ENCODE results near the gene SIGLECL1.

Gene SIGLECL1

DNA sequence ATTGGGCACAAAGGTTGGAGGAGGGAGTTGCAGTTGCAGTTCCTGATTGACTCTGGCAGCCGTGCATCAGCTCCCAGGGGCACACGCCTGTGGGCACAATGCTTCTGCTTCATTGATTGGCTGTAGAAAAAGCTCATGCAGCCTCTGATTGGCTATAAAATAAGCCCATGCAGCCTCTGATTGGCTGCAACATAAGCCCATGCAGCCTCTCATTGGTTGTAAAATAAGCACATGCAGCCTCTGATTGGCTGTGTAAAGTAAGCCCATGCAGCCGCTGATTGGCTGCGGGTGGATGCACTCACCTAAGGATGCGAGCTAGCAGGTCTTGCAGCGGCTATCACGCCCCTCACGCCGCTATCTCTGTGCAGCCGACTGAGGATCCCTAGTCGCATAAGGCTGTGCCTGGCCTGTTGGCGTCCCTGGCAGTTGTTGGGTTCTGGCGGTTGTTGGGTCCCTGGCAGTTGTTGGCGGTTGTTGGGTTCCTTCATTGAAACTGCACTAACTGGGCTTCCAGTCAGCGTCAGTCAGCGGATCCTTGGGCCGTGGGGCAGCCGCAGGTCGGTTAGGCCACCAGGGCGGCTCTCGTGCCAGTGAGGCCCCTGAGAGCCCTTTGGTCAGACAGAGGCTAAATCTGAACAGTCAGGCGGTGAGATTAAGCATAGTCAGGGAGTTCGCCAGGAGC is at the start of gene SIGLECL1:
Gene SIGLECL1, plus strand, starts transcription at position 295 of the 682 bp plus-strand sequence. CDS start 12,993 bp downstream, outside the sequence.
- Histone ChIP-seq H3K27me3 (ENCODE audit: insufficient read depth, low read length, poor library complexity) (no peaks in the 10 kb centered on the region), H3K4me2 (ENCODE audit: insufficient read depth, low read length) (no peak within 1 kb of the TSS), H4K20me1 (ENCODE audit: insufficient read depth, low read length) (no peaks in the 10 kb centered on the region), H3K36me3 (ENCODE audit: insufficient read depth, low read length) (no peaks in the 10 kb centered on the region), H2AFZ (ENCODE audit: low read depth, low read length) (no peak within 1 kb of the TSS), H3K9ac (ENCODE audit: low read depth, low read length) (no peak within 1 kb of the TSS), H3K4me3 (ENCODE audit: low read depth in 1 of 2, low read length in 2 of 2) (no peak within 1 kb of the TSS), H3K27ac (ENCODE audit: low read length) (no peak within 1 kb of the TSS), H3K9me3 (ENCODE audit: insufficient read depth, low read length, severe bottlenecking) (no peaks in the 10 kb centered on the region), H3K79me2 (ENCODE audit: insufficient read depth, low read length) (no peaks in the 10 kb centered on the region), H3K4me1 (ENCODE audit: insufficient read depth, low read length) (no peaks in the 10 kb centered on the region)
- TF ChIP-seq EZH2 (IDR thresholded peaks at IDR 0.05; ENCODE audit: borderline replicate concordance, low read depth, low read length, severe bottlenecking) = no peak
- TF ChIP-seq, protein P1, sequence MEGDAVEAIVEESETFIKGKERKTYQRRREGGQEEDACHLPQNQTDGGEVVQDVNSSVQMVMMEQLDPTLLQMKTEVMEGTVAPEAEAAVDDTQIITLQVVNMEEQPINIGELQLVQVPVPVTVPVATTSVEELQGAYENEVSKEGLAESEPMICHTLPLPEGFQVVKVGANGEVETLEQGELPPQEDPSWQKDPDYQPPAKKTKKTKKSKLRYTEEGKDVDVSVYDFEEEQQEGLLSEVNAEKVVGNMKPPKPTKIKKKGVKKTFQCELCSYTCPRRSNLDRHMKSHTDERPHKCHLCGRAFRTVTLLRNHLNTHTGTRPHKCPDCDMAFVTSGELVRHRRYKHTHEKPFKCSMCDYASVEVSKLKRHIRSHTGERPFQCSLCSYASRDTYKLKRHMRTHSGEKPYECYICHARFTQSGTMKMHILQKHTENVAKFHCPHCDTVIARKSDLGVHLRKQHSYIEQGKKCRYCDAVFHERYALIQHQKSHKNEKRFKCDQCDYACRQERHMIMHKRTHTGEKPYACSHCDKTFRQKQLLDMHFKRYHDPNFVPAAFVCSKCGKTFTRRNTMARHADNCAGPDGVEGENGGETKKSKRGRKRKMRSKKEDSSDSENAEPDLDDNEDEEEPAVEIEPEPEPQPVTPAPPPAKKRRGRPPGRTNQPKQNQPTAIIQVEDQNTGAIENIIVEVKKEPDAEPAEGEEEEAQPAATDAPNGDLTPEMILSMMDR (IDR thresholded peaks at IDR 0.05; ENCODE audit: borderline replicate concordance, extremely low read depth, low read length, poor library complexity, severe bottlenecking) = no peak
- DNase-seq = no peak
- no peak for ATAC-seq (ENCODE audit: insufficient read depth, low read depth)

DNA sequence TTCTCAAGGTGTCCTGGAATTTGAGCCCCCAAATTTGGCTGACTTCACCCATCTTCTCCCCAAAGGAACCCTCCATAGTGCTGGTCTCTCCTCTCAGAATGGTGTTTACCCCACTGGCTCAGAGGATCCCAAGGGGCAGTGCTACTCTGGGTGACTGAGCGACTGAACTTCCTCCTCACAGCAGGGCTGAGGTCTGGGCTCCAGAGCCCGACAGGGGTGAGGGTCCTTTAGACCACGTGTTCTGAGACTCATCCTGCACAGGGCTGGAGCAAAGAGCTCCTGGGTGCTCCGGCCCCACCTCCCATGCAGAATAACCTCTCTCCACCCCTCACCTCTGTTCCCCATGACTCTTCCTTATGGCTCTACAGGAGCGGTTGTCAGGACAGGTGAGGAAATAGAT is 49.2 kb upstream of the SIGLECL1 start:
- Histone ChIP-seq H3K4me2 (ENCODE audit: insufficient read depth, low read length) (no peak overlapping the region), H3K9ac (ENCODE audit: low read depth, low read length) (no peak overlapping the region), H3K4me3 (ENCODE audit: low read depth in 1 of 2, low read length in 2 of 2) (no peak overlapping the region), H3K4me1 (ENCODE audit: insufficient read depth, low read length) (no peaks in the 10 kb centered on the region), H3K27me3 (ENCODE audit: insufficient read depth, low read length, poor library complexity) (peaks cover 4% of the 10 kb centered on the region), H3K27ac (ENCODE audit: low read length) (no peak overlapping the region), H4K20me1 (ENCODE audit: insufficient read depth, low read length) (no peaks in the 10 kb centered on the region), H3K9me3 (ENCODE audit: insufficient read depth, low read length, severe bottlenecking) (no peaks in the 10 kb centered on the region), H2AFZ (ENCODE audit: low read depth, low read length) (no peak overlapping the region), H3K36me3 (ENCODE audit: insufficient read depth, low read length) (no peaks in the 10 kb centered on the region), H3K79me2 (ENCODE audit: insufficient read depth, low read length) (no peaks in the 10 kb centered on the region)
- TF ChIP-seq EZH2 (IDR thresholded peaks at IDR 0.05; ENCODE audit: borderline replicate concordance, low read depth, low read length, severe bottlenecking) = no peak
- TF ChIP-seq, protein P1 (IDR thresholded peaks at IDR 0.05; ENCODE audit: borderline replicate concordance, extremely low read depth, low read length, poor library complexity, severe bottlenecking) = no peak
- no peak for ATAC-seq (ENCODE audit: insufficient read depth, low read depth)
- no peak for DNase-seq

DNA sequence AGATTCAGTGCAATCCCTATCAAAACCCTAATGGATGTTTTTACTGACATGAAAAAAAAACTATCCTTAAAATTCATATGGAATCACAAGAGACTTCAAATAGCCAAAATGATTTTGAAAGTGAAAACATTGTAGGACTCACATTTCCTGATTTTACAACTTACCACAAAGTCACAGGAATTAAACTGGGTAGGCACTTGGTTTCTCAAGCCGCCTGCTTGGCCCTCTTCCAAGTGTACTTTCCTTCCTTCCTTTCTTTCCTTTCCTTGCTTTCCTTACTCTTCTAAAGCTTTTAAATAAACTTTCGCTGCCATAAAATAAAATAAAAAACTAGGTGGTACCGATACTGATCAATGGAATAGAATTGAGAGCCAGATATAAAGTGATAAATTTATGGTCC is 47.0 kb upstream of the SIGLECL1 start:
- H3K79me2 ChIP-seq (ENCODE audit: insufficient read depth, low read length) = no peaks in the 10 kb centered on the region
- H3K4me2 ChIP-seq (ENCODE audit: insufficient read depth, low read length) = no peak overlapping the region
- no peak for ATAC-seq (ENCODE audit: insufficient read depth, low read depth)
- TF ChIP-seq, protein P1 (IDR thresholded peaks at IDR 0.05; ENCODE audit: borderline replicate concordance, extremely low read depth, low read length, poor library complexity, severe bottlenecking) = no peak
- TF ChIP-seq EZH2 (IDR thresholded peaks at IDR 0.05; ENCODE audit: borderline replicate concordance, low read depth, low read length, severe bottlenecking) = no peak
- no peaks in the 10 kb centered on the region for H3K36me3 ChIP-seq (ENCODE audit: insufficient read depth, low read length)
- no peaks in the 10 kb centered on the region for H3K9me3 ChIP-seq (ENCODE audit: insufficient read depth, low read length, severe bottlenecking)
- H3K27ac ChIP-seq (ENCODE audit: low read length) = no peak overlapping the region
- no peaks in the 10 kb centered on the region for H3K4me1 ChIP-seq (ENCODE audit: insufficient read depth, low read length)
- H3K27me3 ChIP-seq (ENCODE audit: insufficient read depth, low read length, poor library complexity) = peaks cover 5% of the 10 kb centered on the region
- H4K20me1 ChIP-seq (ENCODE audit: insufficient read depth, low read length) = no peaks in the 10 kb centered on the region
- no peak for DNase-seq
- no peak overlapping the region for H3K9ac ChIP-seq (ENCODE audit: low read depth, low read length)
- H3K4me3 ChIP-seq (ENCODE audit: low read depth in 1 of 2, low read length in 2 of 2) = no peak overlapping the region
- no peak overlapping the region for H2AFZ ChIP-seq (ENCODE audit: low read depth, low read length)
